ENCODE data around the gene HOXD10. TPM values are rescaled to one million over a fixed set of nuclear protein-coding genes. Genes with fewer than 3 reads are reported as not detected.

The HOXD10 gene
- polyA plus RNA-seq (ENCODE audit: insufficient read length), result 0.24 TPM

GRCh38 chr2:176115883-176116813 is at the start of gene HOXD10:
TSS of gene HOXD10 (plus strand) at chr2:176116778. CDS start at chr2:176116834, 56 bp downstream.
- no peak for DNase-seq (ENCODE audit: low read depth)

- DNase-seq (ENCODE audit: low read depth), result no peak
These were observed 48.8 kb upstream of the HOXD10 start for GRCh38 chr2:176067589-176068418.

GRCh38 chr2:176068419-176068832 is 48.2 kb upstream of the HOXD10 start:
- DNase-seq (ENCODE audit: low read depth), result no peak

GRCh38 chr2:176071330-176072291 is 45.0 kb upstream of the HOXD10 start:
- DNase-seq (ENCODE audit: low read depth), result no peak

GRCh38 chr2:176072292-176072669 is 44.3 kb upstream of the HOXD10 start:
- DNase-seq (ENCODE audit: low read depth), result no peak

GRCh38 chr2:176072951-176073904 is 43.4 kb upstream of the HOXD10 start:
- no peak for DNase-seq (ENCODE audit: low read depth)

- DNase-seq (ENCODE audit: low read depth), result no peak
These were observed 41.6 kb upstream of the HOXD10 start for GRCh38 chr2:176074919-176075425.

GRCh38 chr2:176075481-176075880 is 41.1 kb upstream of the HOXD10 start:
- no peak for DNase-seq (ENCODE audit: low read depth)

GRCh38 chr2:176076063-176076462 is 40.5 kb upstream of the HOXD10 start:
- DNase-seq (ENCODE audit: low read depth), result no peak

GRCh38 chr2:176076796-176077195 is 39.8 kb upstream of the HOXD10 start:
- DNase-seq (ENCODE audit: low read depth), result no peak

GRCh38 chr2:176078541-176079284 is 37.9 kb upstream of the HOXD10 start:
- DNase-seq (ENCODE audit: low read depth), result no peak

- no peak for DNase-seq (ENCODE audit: low read depth)
These were observed 37.2 kb upstream of the HOXD10 start for GRCh38 chr2:176079285-176079830.

- DNase-seq (ENCODE audit: low read depth), result no peak
These were observed 36.6 kb upstream of the HOXD10 start for GRCh38 chr2:176079831-176080539.

- no peak for DNase-seq (ENCODE audit: low read depth)
These were observed 35.8 kb upstream of the HOXD10 start for GRCh38 chr2:176080540-176081375.

- DNase-seq (ENCODE audit: low read depth), result no peak
These were observed 35.2 kb upstream of the HOXD10 start for GRCh38 chr2:176081376-176081836.

GRCh38 chr2:176081837-176082524 is 34.6 kb upstream of the HOXD10 start:
- DNase-seq (ENCODE audit: low read depth), result no peak

GRCh38 chr2:176082525-176082823 is 34.1 kb upstream of the HOXD10 start:
- DNase-seq (ENCODE audit: low read depth), result no peak
